Esophagus squamous epithelium (tissue), 5 donors: ENCODE results near the gene ENPP7. TPM values are rescaled to one million over a fixed set of nuclear protein-coding genes. Genes with fewer than 3 reads are reported as not detected.

Experiments
- DNase-seq: peaks from one replicate; lab custom pipeline; 2025; lab: John Stamatoyannopoulos, UW
- H3K27ac ChIP-seq, 4 donors: fragments of 200-600 bp; sonication (generic); one replicate each; pipeline ENCODE4 v1.5.1; 2016 to 2019; ENCODE audit warnings: mild to moderate bottlenecking in 1 of 4
- H3K27me3 ChIP-seq, 4 donors: fragments of 200-600 bp; sonication (generic); 1 replicate in 3 of 4; 2 replicates in 1 of 4; pipeline versions ENCODE4 v1.5.1 to v1.6.0; 2017 to 2021; ENCODE audit warnings: antibody characterized with exemption in 1 of 4
- H3K36me3 ChIP-seq, 3 donors: fragments of 200-600 bp; sonication (generic); one replicate each; pipeline ENCODE4 v1.5.1; 2016 to 2019
- H3K4me1 ChIP-seq, 3 donors: fragments of 200-600 bp; sonication (generic); one replicate each; pipeline ENCODE4 v1.5.1; 2017 to 2019
- H3K4me3 ChIP-seq, 4 donors: fragments of 200-600 bp; sonication (generic); 1 replicate in 3 of 4; 2 replicates in 1 of 4; pipeline ENCODE4 v1.5.1; 2016 to 2019; ENCODE audit warnings: mild to moderate bottlenecking in 2 of 4, moderate library complexity in 1 of 4
- H3K9me3 ChIP-seq, 3 donors: fragments of 200-600 bp; sonication (generic); one replicate each; pipeline ENCODE4 v1.5.1; 2016 to 2019
- CTCF ChIP-seq, 6 experiments: fragments of 450-650 bp in 4 of 6; fragments of 200-600 bp in 2 of 6; sonication (generic) in 2 of 6; IDR thresholded peaks; one replicate each; pipeline ENCODE4 v1.5.1; 2016 to 2019; ENCODE audit warnings: antibody characterized with exemption in 6 of 6, mild to moderate bottlenecking in 4 of 6, moderate library complexity in 4 of 6
- POLR2A ChIP-seq, 4 donors: fragments of 450-650 bp; IDR thresholded peaks; one replicate each; pipeline ENCODE4 v1.6.1; 2017; ENCODE audit warnings: antibody characterized with exemption in 4 of 4, mild to moderate bottlenecking in 4 of 4, moderate library complexity in 3 of 4
- WGBS, 2 donors: methylation state at CpG; one replicate each; pipeline ENCODE4 v1.1.5; 2018; 5-methylcytosine and 5-hydroxymethylcytosine counted together
- intact Hi-C: fragments of 100-400 bp; cut with DNase I; formaldehyde crosslinking; loops from one replicate; pipeline ENCODE4 v1.15.0; 2022
- total RNA-seq, 4 donors: library from RNA; depleted of rRNA; stranded (reverse); fragments of >200 nt; gene quantifications; one replicate each; pipeline ENCODE4 v1.1.0, GENCODE V29; 2016
- donor health status: DM: yes; HTN: yes; CAD: no.

Gene ENPP7
- total RNA-seq, 4 donors from 2014 or later, result not detected

GRCh38 chr17:79695797-79696609, 34.7 kb upstream of the ENPP7 start:
- Histone ChIP-seq H3K4me3 (no peak overlapping the region), H3K4me1 (peaks cover 0 to 34% (median 20%) of the 10 kb centered on the region in 3 donors), H3K36me3 (no peaks in the 10 kb centered on the region), H3K27ac (peak overlapping the region in 2 of 4 donors; percentile 11 to 54), H3K9me3 (no peaks in the 10 kb centered on the region), H3K27me3 (peaks cover 0 to 42% (median 0%) of the 10 kb centered on the region in 4 donors)
- 34 to 35% methylated on average over 8 to 9 of the region's 14 CpGs for WGBS, 2 donors
- no peak for TF ChIP-seq POLR2A (IDR thresholded peaks at IDR 0.05)
- no peak for TF ChIP-seq CTCF (IDR thresholded peaks at IDR 0.05)
- intact Hi-C loops, result no loop called here
- no peak for DNase-seq

DNA sequence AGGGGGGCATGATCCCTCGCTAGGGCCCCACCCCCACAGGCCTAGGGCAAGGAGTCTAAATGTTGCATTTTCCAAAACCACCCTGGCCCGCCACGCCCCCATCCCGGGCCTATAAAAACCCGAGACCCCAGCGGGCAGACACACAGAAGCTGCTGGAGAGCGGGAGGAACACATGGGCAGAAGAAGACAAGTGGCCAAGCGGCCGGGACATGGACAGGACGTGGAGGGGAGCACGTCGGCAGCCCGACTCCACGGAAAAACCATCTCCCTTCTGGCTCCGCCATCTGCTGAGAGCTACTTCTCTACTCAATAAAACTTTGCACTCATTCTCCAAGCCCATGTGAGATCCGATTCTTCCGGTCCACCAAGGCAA, 34.1 kb upstream of the ENPP7 start:
- no peak for DNase-seq
- no peaks in the 10 kb centered on the region for H3K36me3 ChIP-seq
- no peak overlapping the region for H3K4me3 ChIP-seq
- peaks cover 0 to 28% (median 14%) of the 10 kb centered on the region in 3 donors for H3K4me1 ChIP-seq
- no peak for TF ChIP-seq POLR2A (IDR thresholded peaks at IDR 0.05)
- TF ChIP-seq CTCF (IDR thresholded peaks at IDR 0.05), result no peak
- no peak overlapping the region for H3K27ac ChIP-seq
- intact Hi-C loops, result no loop called here
- no peaks in the 10 kb centered on the region for H3K9me3 ChIP-seq
- peaks cover 0 to 43% (median 0%) of the 10 kb centered on the region in 4 donors for H3K27me3 ChIP-seq
- 84 to 89% methylated on average over 10 to 11 of the region's 17 CpGs for WGBS, 2 donors

GRCh38 chr17:79698146-79698846, 32.4 kb upstream of the ENPP7 start:
- H3K4me1 ChIP-seq, result peaks cover 0 to 17% (median 12%) of the 10 kb centered on the region in 3 donors
- no peak for DNase-seq
- no peak overlapping the region for H3K27ac ChIP-seq
- H3K9me3 ChIP-seq, result no peaks in the 10 kb centered on the region
- no peak overlapping the region for H3K4me3 ChIP-seq
- H3K36me3 ChIP-seq, result no peaks in the 10 kb centered on the region
- no peak for TF ChIP-seq POLR2A (IDR thresholded peaks at IDR 0.05)
- TF ChIP-seq CTCF (IDR thresholded peaks at IDR 0.05), result no peak
- peaks cover 0 to 55% (median 0%) of the 10 kb centered on the region in 4 donors for H3K27me3 ChIP-seq
- WGBS, 2 donors, result 48 to 54% methylated on average over 12 to 13 of the region's 15 CpGs
- intact Hi-C loops, result no loop called here

DNA sequence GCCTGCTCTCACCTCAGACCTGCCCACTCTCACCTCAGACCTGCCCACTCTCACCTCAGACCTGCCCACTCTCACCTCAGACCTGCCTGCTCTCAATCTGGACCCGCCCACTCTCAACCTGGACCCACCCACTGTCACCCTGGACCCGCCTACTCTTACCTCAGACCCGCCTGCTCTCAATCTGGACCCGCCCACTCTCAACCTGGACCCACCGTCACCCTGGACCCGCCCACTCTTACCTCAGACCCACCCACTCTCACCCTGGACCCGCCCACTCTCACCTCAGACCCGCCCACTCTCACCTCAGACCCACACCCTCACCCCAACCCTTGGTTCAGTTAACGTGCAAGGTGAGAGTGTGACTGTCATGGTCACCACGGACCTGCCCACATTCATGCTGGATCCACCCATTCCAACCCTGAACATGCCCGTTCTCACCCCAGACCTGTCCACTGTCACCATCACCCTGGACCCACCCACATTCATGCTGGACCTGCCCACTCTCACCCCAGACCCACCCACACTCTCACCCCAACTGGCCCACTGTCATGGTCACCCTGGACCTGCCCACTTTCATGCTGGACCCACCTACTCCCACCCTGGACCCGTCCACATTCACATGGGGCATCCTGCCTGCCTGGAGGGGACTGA, 31.2 kb upstream of the ENPP7 start:
- Histone ChIP-seq H3K4me1 (peaks cover 0 to 17% (median 12%) of the 10 kb centered on the region in 3 donors), H3K4me3 (no peak overlapping the region), H3K27me3 (peaks cover 0 to 64% (median 0%) of the 10 kb centered on the region in 4 donors), H3K9me3 (no peaks in the 10 kb centered on the region), H3K27ac (no peak overlapping the region), H3K36me3 (no peaks in the 10 kb centered on the region)
- whole genome bisulfite sequencing, 2 donors, result 70% methylated on average over 11 to 12 of the region's 12 CpGs
- intact Hi-C loops, result loop anchor here (10.0 kb wide), 1 partner anchor 305 kb away; no protein-coding TSS in a partner anchor
- TF ChIP-seq CTCF (IDR thresholded peaks at IDR 0.05), result no peak
- TF ChIP-seq POLR2A (IDR thresholded peaks at IDR 0.05), result no peak
- DNase-seq, result no peak
